ENCODE results near the gene TNKS1BP1.

DNA sequence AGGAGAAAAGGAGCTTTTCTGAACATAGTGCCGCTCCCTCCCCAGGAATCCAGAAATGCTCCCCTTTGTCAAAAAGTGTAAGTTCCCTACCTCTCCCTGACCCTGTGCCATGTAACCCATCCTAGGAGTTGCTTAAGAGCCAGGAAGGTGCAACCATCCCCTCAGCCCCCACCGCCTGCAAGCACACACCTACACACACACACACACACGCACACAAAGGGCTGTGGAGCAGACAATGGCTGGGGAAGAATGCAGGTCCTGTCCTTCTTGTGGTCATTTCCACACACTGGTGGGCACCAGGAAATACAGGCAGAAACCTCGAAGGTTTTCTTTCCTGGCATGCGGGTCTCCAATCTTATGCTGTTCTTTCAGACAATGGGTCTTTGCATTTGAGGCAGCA is 14.6 kb upstream of the TNKS1BP1 start:
- TF ChIP-seq POLR2AphosphoS5 (IDR thresholded peaks at IDR 0.05) (no peak), POLR2A (IDR thresholded peaks at IDR 0.05; ENCODE audit: low read depth) (no peak), CTCF (IDR thresholded peaks at IDR 0.05) (no peak), EP300 (IDR thresholded peaks at IDR 0.05) (no peak)
